H1 (cell line): ENCODE results near the gene CFAP61. TPM values are rescaled to one million over a fixed set of nuclear protein-coding genes. Genes with fewer than 3 reads are reported as not detected.
A peak's percentile ranks its signal among the peaks of the same experiment; 100 is the strongest.

ENCODE experiments used
- CTCF ChIA-PET: fragments of 300-600 bp; sonication (Branson Sonifier 250); formaldehyde crosslinking; loops from one replicate; lab custom pipeline; 2021; ENCODE audit not compliant: partially characterized antibody; lab: Charles Lee
- POLR2A ChIA-PET: fragments of 300-600 bp; sonication (Branson Sonifier 250); formaldehyde crosslinking; loops from one replicate; lab custom pipeline; 2021; ENCODE audit warnings: inconsistent platforms; ENCODE audit not compliant: partially characterized antibody; lab: Charles Lee
- DNase-seq, 2 experiments: peaks; one replicate each; pipeline versions ENCODE4 v3.0.0 to v3.0.0-alpha.2; 2010 to 2022; ENCODE audit warnings: low spot score in 2 of 2, low read depth in 1 of 2, mixed read lengths in 1 of 2
- FAIRE-seq: peaks from 2 replicates; lab custom pipeline; 2011; peaks lifted over from hg19 to GRCh38; lab: Jason Lieb, UNC
- H2AFZ ChIP-seq: 2 replicates; pipeline ENCODE4 v1.8.1; 2012; ENCODE audit warnings: low read length, inconsistent platforms
- H2AK5ac ChIP-seq: 2 replicates; pipeline ENCODE4 v1.6.1; 2013; ENCODE audit warnings: low read depth, low read length
- H2BK120ac ChIP-seq: replicated peaks from 2 replicates; pipeline ENCODE3; 2013; ENCODE audit warnings: low read depth, low read length, inconsistent platforms
- H2BK12ac ChIP-seq: 2 replicates; pipeline ENCODE4 v1.6.1; 2013; ENCODE audit warnings: low read depth, low read length
- H2BK15ac ChIP-seq: 2 replicates; pipeline ENCODE4 v1.6.1; 2013; ENCODE audit warnings: low read length
- H2BK20ac ChIP-seq: 2 replicates; pipeline ENCODE4 v1.6.1; 2013; ENCODE audit warnings: low read length
- H2BK5ac ChIP-seq: 2 replicates; pipeline ENCODE4 v1.6.1; 2013; ENCODE audit warnings: low read depth, low read length
- H3K14ac ChIP-seq: 2 replicates; pipeline ENCODE4 v1.6.1; 2013; ENCODE audit warnings: inconsistent platforms; ENCODE audit not compliant: insufficient read length
- H3K18ac ChIP-seq: 2 replicates; pipeline ENCODE4 v1.6.1; 2013; ENCODE audit warnings: low read length; ENCODE audit errors: extremely low read depth
- H3K23ac ChIP-seq: 2 replicates; pipeline ENCODE4 v1.6.1; 2013; ENCODE audit warnings: inconsistent platforms; ENCODE audit not compliant: insufficient read length
- H3K23me2 ChIP-seq: 2 replicates; pipeline ENCODE4 v1.6.1; 2013; ENCODE audit warnings: low read depth, low read length
- H3K27ac ChIP-seq: 2 replicates; pipeline ENCODE4 v1.6.1; 2011; ENCODE audit warnings: low read depth, low read length, inconsistent platforms
- H3K27me3 ChIP-seq, 4 experiments: replicated peaks in 1 of 4; 1 replicate in 1 of 4; 2 replicates in 3 of 4; pipeline versions ENCODE4 v1.6.1 to v1.8.1; 2011 to 2013; ENCODE audit warnings: low read length in 3 of 4, mild to moderate bottlenecking in 3 of 4, inconsistent platforms in 2 of 4, mixed read lengths in 2 of 4, moderate library complexity in 1 of 4; ENCODE audit not compliant: control insufficient read depth in 3 of 4, insufficient read depth in 3 of 4; ENCODE audit errors: extremely low read depth in 1 of 4
- H3K36me3 ChIP-seq, 4 experiments: 2 replicates each; pipeline versions ENCODE4 v1.6.1 to v1.8.1; 2011 to 2013; ENCODE audit warnings: mild to moderate bottlenecking in 4 of 4, low read length in 3 of 4, moderate library complexity in 2 of 4, control low read depth in 1 of 4, inconsistent platforms in 1 of 4; ENCODE audit not compliant: insufficient read depth in 4 of 4, control insufficient read depth in 2 of 4
- H3K4ac ChIP-seq: replicated peaks from 2 replicates; pipeline ENCODE3; 2013; ENCODE audit warnings: low read length, low read depth, mixed read lengths, inconsistent platforms; ENCODE audit not compliant: insufficient read length
- H3K4me1 ChIP-seq, 4 experiments: replicated peaks in 1 of 4; 1 replicate in 1 of 4; 2 replicates in 3 of 4; pipeline versions ENCODE4 v1.6.1 to v1.8.1; 2011 to 2013; ENCODE audit warnings: low read length in 3 of 4, inconsistent platforms in 2 of 4, mixed read lengths in 1 of 4; ENCODE audit not compliant: insufficient read depth in 4 of 4, control insufficient read depth in 3 of 4
- H3K4me2 ChIP-seq, 2 experiments: 2 replicates each; pipeline versions ENCODE4 v1.6.1 to v1.8.1; 2011 to 2013; ENCODE audit warnings: low read depth in 2 of 2, low read length in 2 of 2, control low read depth in 1 of 2, inconsistent platforms in 1 of 2, mild to moderate bottlenecking in 1 of 2; ENCODE audit not compliant: insufficient read depth in 1 of 2
- H3K4me3 ChIP-seq, 4 experiments: fragments of 200-600, 300-600 bp in 1 of 4; sonication (generic), shearing (Covaris generic), sonication (Bioruptor Twin) in 1 of 4; 2 replicates each; pipeline versions ENCODE4 v1.5.1 to v1.8.1; 2011 to 2016; ENCODE audit warnings: low read length in 4 of 4, low read depth in 3 of 4, control low read depth in 2 of 4, inconsistent platforms in 2 of 4, mild to moderate bottlenecking in 2 of 4, mixed read lengths in 1 of 4, moderate library complexity in 1 of 4; ENCODE audit not compliant: insufficient read depth in 2 of 4; ENCODE audit errors: extremely low read depth in 1 of 4
- H3K56ac ChIP-seq: replicated peaks from 2 replicates; pipeline ENCODE3; 2013; ENCODE audit warnings: low read depth, mild to moderate bottlenecking, mixed read lengths, low read length, inconsistent platforms; ENCODE audit not compliant: insufficient read length
- H3K79me1 ChIP-seq: 2 replicates; pipeline ENCODE4 v1.6.1; 2013; ENCODE audit warnings: low read depth, low read length, control low read depth
- H3K79me2 ChIP-seq, 2 experiments: 2 replicates each; pipeline versions ENCODE4 v1.6.1 to v1.8.1; 2012 to 2013; ENCODE audit warnings: low read length in 2 of 2, mild to moderate bottlenecking in 2 of 2, inconsistent platforms in 1 of 2; ENCODE audit not compliant: insufficient read depth in 2 of 2, control insufficient read depth in 1 of 2
- H3K9ac ChIP-seq, 4 experiments: replicated peaks in 1 of 4; 1 replicate in 1 of 4; 2 replicates in 3 of 4; pipeline versions ENCODE4 v1.6.1 to v1.8.1; 2011 to 2013; ENCODE audit warnings: low read depth in 3 of 4, low read length in 3 of 4, control low read depth in 2 of 4, mild to moderate bottlenecking in 2 of 4, moderate library complexity in 2 of 4, inconsistent platforms in 1 of 4; ENCODE audit errors: extremely low read depth in 1 of 4
- H3K9me3 ChIP-seq, 2 experiments: 2 replicates each; pipeline versions ENCODE4 v1.6.1 to v1.8.1; 2012 to 2013; ENCODE audit warnings: mild to moderate bottlenecking in 2 of 2, moderate library complexity in 2 of 2, control low read depth in 1 of 2, inconsistent platforms in 1 of 2, low read depth in 1 of 2, low read length in 1 of 2, mixed read lengths in 1 of 2; ENCODE audit not compliant: insufficient read depth in 2 of 2
- H4K20me1 ChIP-seq, 2 experiments: replicated peaks in 1 of 2; 2 replicates each; pipeline versions ENCODE3 to v1.8.1; 2011 to 2013; ENCODE audit warnings: inconsistent platforms in 2 of 2, low read length in 2 of 2, mild to moderate bottlenecking in 1 of 2; ENCODE audit not compliant: insufficient read depth in 2 of 2, control insufficient read depth in 1 of 2
- H4K5ac ChIP-seq: 2 replicates; pipeline ENCODE4 v1.6.1; 2013; ENCODE audit warnings: low read length, low read depth, mixed read lengths, inconsistent platforms; ENCODE audit not compliant: insufficient read length
- H4K8ac ChIP-seq: 2 replicates; pipeline ENCODE4 v1.8.0; 2013; ENCODE audit warnings: mild to moderate bottlenecking, moderate library complexity, low read length, inconsistent platforms; ENCODE audit not compliant: insufficient read depth; ENCODE audit errors: extremely low read depth
- H4K91ac ChIP-seq: replicated peaks from 2 replicates; pipeline ENCODE3; 2013; ENCODE audit warnings: low read length, mixed read lengths, inconsistent platforms; ENCODE audit not compliant: insufficient read length
- CHD2 ChIP-seq: IDR thresholded peaks from 2 replicates; pipeline ENCODE4 v1.6.1; 2012; ENCODE audit warnings: low read length, improper control_type of control experiment
- EP300 ChIP-seq, 2 experiments: IDR thresholded peaks; 1 replicate in 1 of 2; 2 replicates in 1 of 2; pipeline ENCODE4 v1.6.1; 2011 to 2012; ENCODE audit warnings: low read depth in 2 of 2, low read length in 2 of 2, mild to moderate bottlenecking in 2 of 2, borderline replicate concordance in 1 of 2, inconsistent platforms in 1 of 2, moderate library complexity in 1 of 2
- EZH2 ChIP-seq: fragments of 200-600 bp; sonication (generic); IDR thresholded peaks from 2 replicates; pipeline ENCODE4 v1.7.1; 2012; ENCODE audit warnings: low read depth, mild to moderate bottlenecking, moderate library complexity, low read length, inconsistent platforms; ENCODE audit not compliant: severe bottlenecking
- FOSL1 ChIP-seq: IDR thresholded peaks from 2 replicates; pipeline ENCODE4 v1.6.1; 2011; ENCODE audit warnings: mild to moderate bottlenecking, low read depth, low read length, moderate library complexity; ENCODE audit not compliant: insufficient read depth
- GABPA ChIP-seq: IDR thresholded peaks from 2 replicates; pipeline ENCODE4 v1.6.1; 2011; ENCODE audit warnings: mild to moderate bottlenecking, low read length, moderate library complexity, borderline replicate concordance; ENCODE audit not compliant: insufficient read depth
- KDM1A ChIP-seq: fragments of 200-600, 300-600 bp; sonication (generic); IDR thresholded peaks from 2 replicates; pipeline ENCODE4 v1.7.1; 2016; ENCODE audit warnings: mild to moderate bottlenecking, low read length, borderline replicate concordance
- SP1 ChIP-seq: IDR thresholded peaks from 2 replicates; pipeline ENCODE4 v1.6.1; 2011; ENCODE audit warnings: low read depth, low read length
- SP4 ChIP-seq: IDR thresholded peaks from 2 replicates; pipeline ENCODE4 v1.6.1; 2012; ENCODE audit warnings: low read length, inconsistent platforms
- TAF1 ChIP-seq: IDR thresholded peaks from 2 replicates; pipeline ENCODE4 v1.6.1; 2011; ENCODE audit warnings: mild to moderate bottlenecking, low read depth, low read length
- TBP ChIP-seq: IDR thresholded peaks from 2 replicates; pipeline ENCODE4 v1.6.1; 2011; ENCODE audit warnings: low read depth, low read length, improper control_type of control experiment
- TCF12 ChIP-seq: IDR thresholded peaks from 2 replicates; pipeline ENCODE4 v1.6.1; 2011; ENCODE audit warnings: low read depth, mild to moderate bottlenecking, low read length
- TEAD4 ChIP-seq: IDR thresholded peaks from 2 replicates; pipeline ENCODE4 v1.6.1; 2012; ENCODE audit warnings: low read depth, low read length, inconsistent platforms, mixed read lengths
- WGBS, 2 experiments: shearing (Covaris generic) in 1 of 2; methylation state at CpG; one replicate each; pipeline versions ENCODE4 v1.1.6 to v1.1.7; 2013 to 2015; ENCODE audit warnings: low lambda C conversion rate in 2 of 2, mixed read lengths in 2 of 2, inconsistent platforms in 1 of 2, low coverage in 1 of 2, missing lambda C conversion rate in 1 of 2; ENCODE audit not compliant: insufficient replicate concordance in 2 of 2, insufficient coverage in 1 of 2, insufficient read length in 1 of 2; ENCODE audit errors: extremely low coverage in 1 of 2, missing lambda C conversion rate in 1 of 2; 5-methylcytosine and 5-hydroxymethylcytosine counted together
- polyA plus RNA-seq, 7 experiments: library from polyadenylated mRNA; depleted of rRNA in 3 of 7; stranded (reverse) in 5 of 7; unstranded in 2 of 7; fragments of >200 nt in 5 of 7; fragments of 200-250 nt in 2 of 7; gene quantifications; 1 replicate in 5 of 7; 2 replicates in 1 of 7; 4 replicates in 1 of 7; pipeline versions ENCODE4 v1.2.1 to v1.2.3, GENCODE V29; 2011 to 2013; ENCODE audit warnings: missing spikeins in 2 of 7, mixed read lengths in 2 of 7
- total RNA-seq: library from RNA; stranded (reverse); fragmentation: NEBNext Ultra II Directional; extraction: Animal tissue kit (Norgen Biotek cat#: 25700); gene quantifications from 2 replicates; pipeline ENCODE4 v1.2.1, GENCODE V29; 2021

CFAP61 gene
- total and polyA plus RNA-seq, 2 of the 8 experiments (the other 6 are each of a cell fraction or from before 2014, with no cell fraction given): 0.29 to 0.61 TPM

DNA sequence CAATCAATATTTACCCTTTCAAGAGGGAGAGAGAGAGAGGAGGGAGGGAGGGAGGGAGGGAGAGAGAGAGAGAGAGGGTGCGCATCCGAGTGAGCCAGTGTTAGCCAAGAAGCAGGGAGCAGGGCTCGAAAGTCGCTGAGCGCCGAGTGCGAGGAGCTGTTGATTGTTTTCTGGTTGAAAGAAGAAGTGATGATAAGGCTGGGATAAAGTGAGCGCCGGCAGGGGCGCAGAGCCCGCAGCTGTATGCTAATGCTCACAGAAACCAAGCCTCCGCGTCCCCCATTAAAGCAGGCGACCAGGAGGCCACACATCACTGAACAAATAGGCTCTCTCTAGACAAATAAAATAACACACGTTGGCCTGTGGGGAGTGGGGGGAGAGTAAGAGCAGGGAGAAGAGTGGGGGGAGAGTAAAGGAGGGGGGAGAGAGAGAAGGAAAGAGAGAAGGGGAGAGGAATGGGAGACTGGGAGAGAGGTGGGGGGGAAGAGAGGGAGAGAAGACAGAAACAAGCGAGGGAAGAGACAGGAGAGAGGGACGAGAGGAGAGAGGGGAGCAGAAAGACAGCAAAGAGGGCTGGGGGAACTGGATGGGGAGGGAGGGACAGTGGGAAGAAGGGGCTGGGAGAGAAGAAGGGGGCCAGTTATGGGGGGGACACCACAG, 310.6 kb downstream of the CFAP61 start:
- ChIA-PET POLR2A (interaction anchor here (0.7 to 1.5 kb wide), 2 partner anchors 9 to 81 kb away, joined by 3 to 6 read pairs; no protein-coding TSS in a partner anchor), CTCF (interaction anchor here (0.8 to 1.7 kb wide), 3 partner anchors 8 to 44 kb away, joined by 3 to 5 read pairs (median 4); no protein-coding TSS in a partner anchor)
- peaks cover 24% of the 10 kb centered on the region; the same call in 1 of the 2 replicates for H3K23me2 ChIP-seq
- H2BK15ac ChIP-seq: no peak overlapping the region
- no peak overlapping the region for H3K4ac ChIP-seq
- no peak overlapping the region; the same call in 1 of the 2 replicates for H3K18ac ChIP-seq
- H3K36me3 ChIP-seq: no peaks in the 10 kb centered on the region
- H4K8ac ChIP-seq: no peak overlapping the region
- H3K4me2 ChIP-seq: peak overlapping the region; percentile 84 to 86
- H4K91ac ChIP-seq: no peak overlapping the region
- no peak overlapping the region for H2BK20ac ChIP-seq
- no peak overlapping the region for H3K56ac ChIP-seq
- H2BK12ac ChIP-seq: peak overlapping the region; percentile 17; the same call in 1 of the 2 replicates
- H3K27ac ChIP-seq: no peak overlapping the region
- H4K20me1 ChIP-seq: peaks cover 0 to 3% of the 10 kb centered on the region in 2 experiments
- 3% methylated on average over 6 of the region's 17 CpGs; no CpG with 5 or more reads in 1 of the 2 experiments for WGBS, 2 experiments
- H2BK120ac ChIP-seq: no peak overlapping the region
- no peaks in the 10 kb centered on the region for H3K9me3 ChIP-seq
- no peak overlapping the region for H2BK5ac ChIP-seq
- H3K4me1 ChIP-seq: peaks cover 0 to 17% (median 7%) of the 10 kb centered on the region in 4 experiments; a peak in 5 of 7 replicates
- H2AK5ac ChIP-seq: no peak overlapping the region
- DNase-seq (peak in 1 of 2 experiments; percentile 65), FAIRE-seq (no peak)
- H3K14ac ChIP-seq: no peak overlapping the region
- H3K23ac ChIP-seq: no peak overlapping the region
- H3K9ac ChIP-seq: no peak overlapping the region; a peak in 1 of 7 replicates
- H4K5ac ChIP-seq: no peak overlapping the region
- H3K79me1 ChIP-seq: no peaks in the 10 kb centered on the region
- peak overlapping the region; percentile 8 to 71 (median 35); a peak in 6 of 8 replicates for H3K4me3 ChIP-seq
- H3K79me2 ChIP-seq: no peaks in the 10 kb centered on the region
- peaks cover 25 to 72% (median 55%) of the 10 kb centered on the region in 4 experiments for H3K27me3 ChIP-seq
- no peak overlapping the region; the same call in 1 of the 2 replicates for H2AFZ ChIP-seq
- no peak for TF ChIP-seq KDM1A
- TF ChIP-seq FOSL1: no peak
- no peak for TF ChIP-seq EZH2
- peak in 1 of 2 experiments; percentile 36; a peak in 1 of 3 replicates for TF ChIP-seq EP300 (IDR thresholded peaks at IDR 0.05; ENCODE audit: borderline replicate concordance in 1 of 2, low read depth in 2 of 2, low read length in 2 of 2)
- 0 out of 2 replicates have a peak, but pooled peaks have one; percentile 26 for TF ChIP-seq TBP
- TF ChIP-seq TCF12: 0 out of 2 replicates have a peak, but pooled peaks have one; percentile 40
- no peak for TF ChIP-seq TAF1
- 0 out of 2 replicates have a peak, but pooled peaks have one; percentile 18 for TF ChIP-seq SP1
- TF ChIP-seq GABPA: no peak
- no peak for TF ChIP-seq SP4
- no peak for TF ChIP-seq CHD2
- TF ChIP-seq TEAD4: no peak
